Endothelial cell of umbilical vein (primary cell): ENCODE data around the gene UBASH3A. TPM values are rescaled to one million over a fixed set of nuclear protein-coding genes. Genes with fewer than 3 reads are reported as not detected.

Source experiments
- BruUV-seq: library from RNA; stranded (reverse); fragments of 400-500 nt; replicated peaks from 2 replicates; lab custom pipeline; 2021; lab: Mats Ljungman, UMichigan
- CTCF ChIA-PET: fragments of 300-600, 350-600 bp; sonication (Branson Sonifier 250); formaldehyde crosslinking; loops from one replicate; lab custom pipeline; 2021; ENCODE audit warnings: antibody characterized with exemption, inconsistent platforms; lab: Charles Lee
- POLR2A ChIA-PET: fragments of 300-600, 350-600 bp; sonication (Branson Sonifier 250); formaldehyde crosslinking; loops from one replicate; lab custom pipeline; 2021; ENCODE audit warnings: antibody characterized with exemption, inconsistent platforms; lab: Charles Lee
- DNase-seq: peaks from one replicate; pipeline ENCODE4 v3.0.0-alpha.2; 2011; ENCODE audit warnings: low read depth, low spot score
- FAIRE-seq: peaks from 2 replicates; lab custom pipeline; 2011; peaks lifted over from hg19 to GRCh38; lab: Jason Lieb, UNC
- H2AFZ ChIP-seq: 2 replicates; pipeline ENCODE4 v1.6.0; 2012; ENCODE audit warnings: low read depth, low read length, control low read depth, inconsistent platforms
- H3K27ac ChIP-seq: 2 replicates; pipeline ENCODE4 v1.5.1; 2011; ENCODE audit warnings: low read depth, mild to moderate bottlenecking, control low read depth, low read length, moderate library complexity; ENCODE audit not compliant: insufficient read depth
- H3K27me3 ChIP-seq, 2 experiments: 2 replicates each; pipeline versions ENCODE4 v1.6.0 to v1.6.1; 2011; ENCODE audit warnings: low read length in 2 of 2, mixed read lengths in 1 of 2; ENCODE audit not compliant: control insufficient read depth in 2 of 2, insufficient read depth in 2 of 2
- H3K36me3 ChIP-seq, 2 experiments: 2 replicates in 1 of 2; 3 replicates in 1 of 2; pipeline ENCODE4 v1.5.1; 2011; ENCODE audit warnings: low read length in 2 of 2, mild to moderate bottlenecking in 1 of 2, moderate library complexity in 1 of 2; ENCODE audit not compliant: control insufficient read depth in 2 of 2, insufficient read depth in 2 of 2; ENCODE audit errors: extremely low read depth in 1 of 2
- H3K4me1 ChIP-seq: 3 replicates; pipeline ENCODE4 v1.5.1; 2011; ENCODE audit warnings: mild to moderate bottlenecking, low read length; ENCODE audit not compliant: control insufficient read depth, insufficient read depth; ENCODE audit errors: extremely low read depth
- H3K4me2 ChIP-seq: 2 replicates; pipeline ENCODE4 v1.6.1; 2011; ENCODE audit warnings: low read length, control low read depth, mixed read lengths; ENCODE audit not compliant: insufficient read depth
- H3K4me3 ChIP-seq, 3 experiments: fragments of 200-600 bp in 1 of 3; sonication (generic), shearing (Covaris generic) in 1 of 3; replicated peaks in 1 of 3; 2 replicates each; pipeline ENCODE4 v1.5.1; 2011 to 2016; ENCODE audit warnings: control low read depth in 3 of 3, low read length in 3 of 3, mild to moderate bottlenecking in 2 of 3, inconsistent platforms in 1 of 3, low read depth in 1 of 3, moderate library complexity in 1 of 3; ENCODE audit not compliant: insufficient read depth in 1 of 3
- H3K79me2 ChIP-seq: 2 replicates; pipeline ENCODE4 v1.6.0; 2012; ENCODE audit warnings: low read length, inconsistent platforms; ENCODE audit not compliant: control insufficient read depth, insufficient read depth
- H3K9ac ChIP-seq: replicated peaks from 2 replicates; pipeline ENCODE3; 2011; ENCODE audit warnings: low read length, control low read depth; ENCODE audit not compliant: insufficient read depth; ENCODE audit errors: extremely low read depth
- H3K9me1 ChIP-seq: replicated peaks from 3 replicates; pipeline ENCODE4 v1.6.0; 2011; ENCODE audit warnings: mild to moderate bottlenecking, low read length; ENCODE audit not compliant: control insufficient read depth, insufficient read depth; ENCODE audit errors: extremely low read depth
- H3K9me3 ChIP-seq: replicated peaks from 2 replicates; pipeline ENCODE4 v1.5.1; 2012; ENCODE audit warnings: low read length, inconsistent platforms; ENCODE audit not compliant: control insufficient read depth, insufficient read depth
- H4K20me1 ChIP-seq: replicated peaks from 2 replicates; pipeline ENCODE3; 2011; ENCODE audit warnings: mild to moderate bottlenecking, low read length; ENCODE audit not compliant: control insufficient read depth, insufficient read depth; ENCODE audit errors: extremely low read depth
- EZH2 ChIP-seq: IDR thresholded peaks from 2 replicates; pipeline ENCODE4 v1.6.1; 2012; ENCODE audit warnings: borderline replicate concordance, low read depth, mild to moderate bottlenecking, moderate library complexity, low read length, inconsistent platforms; ENCODE audit not compliant: severe bottlenecking
- FOS ChIP-seq: IDR thresholded peaks from 2 replicates; pipeline ENCODE4 v1.6.1; 2011; ENCODE audit warnings: mild to moderate bottlenecking, low read length, moderate library complexity, borderline replicate concordance; ENCODE audit not compliant: insufficient read depth
- JUN ChIP-seq: IDR thresholded peaks from 2 replicates; pipeline ENCODE4 v1.6.1; 2011; ENCODE audit warnings: borderline replicate concordance, low read depth; ENCODE audit not compliant: insufficient read length, insufficient read depth
- MYC ChIP-seq: IDR thresholded peaks from one replicate; pipeline ENCODE4 v1.6.1; 2011; ENCODE audit warnings: mild to moderate bottlenecking, low read depth, low read length
- POLR2A ChIP-seq: IDR thresholded peaks from 2 replicates; pipeline ENCODE4 v1.6.1; 2012; ENCODE audit warnings: low read depth, mild to moderate bottlenecking, control low read depth, low read length
- POLR2AphosphoS5 ChIP-seq: IDR thresholded peaks from 2 replicates; pipeline ENCODE4 v1.6.1; 2012; ENCODE audit warnings: low read depth, mild to moderate bottlenecking, control low read depth, low read length, moderate library complexity; ENCODE audit not compliant: insufficient read depth
- dilution Hi-C: fragments of 300-500 bp; cut with MboI; formaldehyde crosslinking; loops from one replicate; pipeline ENCODE4 v1.15.0; 2019; ENCODE audit warnings: low sequenced_read_pairs; ENCODE audit not compliant: extremely low pct_ligation_motif_present
- intact Hi-C: fragments of 100-400 bp; cut with micrococcal nuclease; formaldehyde crosslinking; loops from one replicate; pipeline ENCODE4 v1.10.0; 2022
- polyA plus RNA-seq, 4 experiments: library from polyadenylated mRNA; depleted of rRNA in 3 of 4; stranded (reverse) in 3 of 4; unstranded in 1 of 4; fragments of >200 nt; gene quantifications; 2 replicates each; pipeline versions ENCODE4 v1.2.1 to v1.2.3, GENCODE V29; 2011 to 2012; ENCODE audit warnings: missing spikeins in 1 of 4
- total RNA-seq: library from RNA; stranded (reverse); gene quantifications from 2 replicates; pipeline ENCODE4 v1.2.3, GENCODE V29; 2021
- TF ChIP-seq, protein P1 (sequence below): IDR thresholded peaks from 2 replicates; pipeline ENCODE4 v1.6.1; 2011; ENCODE audit not compliant: insufficient read depth, insufficient read length

Gene UBASH3A
- total and polyA plus RNA-seq, 2 donors (not counting 3 experiments of a cell fraction or from before 2014, with no cell fraction given), result not detected

DNA sequence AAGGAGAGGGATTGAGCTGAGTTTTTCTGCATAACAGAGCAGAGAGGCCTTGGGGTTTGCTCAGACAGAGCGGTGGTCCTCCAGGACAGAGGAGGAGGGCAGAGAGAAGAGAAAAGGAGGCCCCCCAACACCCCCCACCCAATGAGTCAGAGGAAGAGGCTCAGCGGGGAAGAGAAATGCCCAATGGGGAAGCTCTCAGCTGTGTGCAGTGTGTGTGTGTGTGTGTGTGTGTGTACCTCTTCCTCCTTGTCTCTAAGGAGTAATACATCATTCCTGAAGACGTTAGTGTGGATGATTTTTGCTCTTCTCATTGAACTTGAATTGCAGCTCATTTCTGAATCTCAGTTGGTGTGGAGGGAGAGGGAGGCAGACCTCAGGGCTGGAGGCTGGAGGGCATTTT lies 16.5 kb upstream of the UBASH3A start:
- no TSS peak for BruUV-seq
- Histone ChIP-seq H4K20me1 (no peaks in the 10 kb centered on the region), H3K27ac (no peak overlapping the region), H3K36me3 (no peaks in the 10 kb centered on the region), H3K79me2 (no peaks in the 10 kb centered on the region), H3K27me3 (peaks cover 2 to 19% of the 10 kb centered on the region in 2 experiments), H3K4me2 (no peak overlapping the region), H2AFZ (no peak overlapping the region), H3K4me3 (no peak overlapping the region), H3K9ac (no peak overlapping the region), H3K9me1 (no peaks in the 10 kb centered on the region), H3K4me1 (no peaks in the 10 kb centered on the region), H3K9me3 (no peaks in the 10 kb centered on the region)
- intact Hi-C loops, result no loop called here
- CTCF ChIA-PET, result no interaction called here
- no peak for DNase-seq
- POLR2A ChIA-PET, result no interaction called here
- dilution Hi-C loops, result no loop called here
- TF ChIP-seq POLR2AphosphoS5 (no peak), FOS (no peak)
- TF ChIP-seq, protein P1, sequence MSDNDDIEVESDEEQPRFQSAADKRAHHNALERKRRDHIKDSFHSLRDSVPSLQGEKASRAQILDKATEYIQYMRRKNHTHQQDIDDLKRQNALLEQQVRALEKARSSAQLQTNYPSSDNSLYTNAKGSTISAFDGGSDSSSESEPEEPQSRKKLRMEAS, result no peak
- FAIRE-seq, result no peak

DNA sequence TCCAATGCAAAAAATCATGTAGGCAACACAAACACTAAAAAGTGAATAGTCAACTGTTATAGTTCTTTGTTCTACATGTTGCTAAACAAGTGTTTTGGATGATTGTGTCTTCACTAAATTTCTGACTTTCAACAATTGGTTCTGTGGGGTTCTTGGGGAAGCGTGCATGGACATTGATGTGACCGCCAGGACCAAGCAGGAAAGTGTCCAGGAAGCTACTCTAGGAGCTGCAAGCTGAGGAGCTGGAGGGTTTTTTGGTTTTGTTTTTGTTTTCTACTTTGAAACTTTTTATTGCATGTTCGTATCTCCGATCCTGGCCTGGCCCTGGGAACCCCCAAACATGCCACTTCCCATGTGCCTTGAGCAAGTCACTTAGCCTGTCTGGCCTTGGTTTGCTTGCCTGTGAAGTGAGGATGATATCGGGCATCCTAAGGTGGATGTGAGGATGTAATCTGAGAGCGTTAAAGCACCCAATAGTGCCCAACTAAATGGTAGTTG lies 15.8 kb upstream of the UBASH3A start:
- dilution Hi-C loops, result no loop called here
- H3K27ac ChIP-seq, result no peak overlapping the region

More for the DNA sequence above, 15.8 kb upstream of the UBASH3A start:
- Histone ChIP-seq H3K9me3 (no peaks in the 10 kb centered on the region), H3K79me2 (no peaks in the 10 kb centered on the region), H3K4me3 (no peak overlapping the region), H3K9ac (no peak overlapping the region), H3K4me2 (no peak overlapping the region), H3K36me3 (no peaks in the 10 kb centered on the region), H2AFZ (no peak overlapping the region), H4K20me1 (no peaks in the 10 kb centered on the region), H3K27me3 (peaks cover 2 to 19% of the 10 kb centered on the region in 2 experiments), H3K4me1 (no peaks in the 10 kb centered on the region), H3K9me1 (no peaks in the 10 kb centered on the region)
- DNase-seq, result no peak
- ChIA-PET POLR2A (no interaction called here), CTCF (no interaction called here)
- BruUV-seq, result no TSS peak
- intact Hi-C loops, result no loop called here
- no peak for TF ChIP-seq MYC
- TF ChIP-seq POLR2A, result no peak
- no peak for TF ChIP-seq JUN
- TF ChIP-seq EZH2, result no peak
- no peak for TF ChIP-seq FOS
- FAIRE-seq, result no peak
